GM12878 (cell line): ENCODE data around the gene CGREF1. TPM values are rescaled to one million over a fixed set of nuclear protein-coding genes. Genes with fewer than 3 reads are reported as not detected.

ENCODE experiments used
- ATAC-seq: fragments of 200-7000 bp; cut with Tn5 transposase; 3 replicates; pipeline ENCODE4 v1.9.1; 2020; ENCODE audit warnings: mild to moderate bottlenecking, moderate library complexity
- BruUV-seq: library from RNA; stranded (reverse); fragments of 400-500 nt; replicated peaks from 2 replicates; lab custom pipeline; 2021; lab: Mats Ljungman, UMichigan
- CTCF ChIA-PET: fragments of 300-600 bp; sonication (Branson Sonifier 250); formaldehyde crosslinking; extraction: SDS; loops from one replicate; lab custom pipeline; 2021; ENCODE audit warnings: inconsistent platforms; lab: Yijun Ruan, JAX
- POLR2A ChIA-PET: fragments of 350-600 bp; formaldehyde crosslinking; extraction: SDS; loops from one replicate; lab custom pipeline; 2021; ENCODE audit warnings: inconsistent platforms; lab: Charles Lee
- RAD21 ChIA-PET: fragments of 300-600 bp; sonication (Branson Sonifier 250); formaldehyde crosslinking; loops from one replicate; lab custom pipeline; 2023; ENCODE audit warnings: antibody characterized with exemption; ENCODE audit not compliant: unreplicated experiment; lab: Charles Lee
- SMC1A ChIA-PET: fragments of 300-600 bp; sonication (Branson Sonifier 250); formaldehyde crosslinking; loops from one replicate; lab custom pipeline; 2023; ENCODE audit not compliant: unreplicated experiment, uncharacterized antibody; lab: Charles Lee
- DNase-seq: peaks from one replicate; pipeline ENCODE4 v3.0.0-alpha.2; 2011; ENCODE audit warnings: low read depth, low spot score
- FAIRE-seq: peaks from 3 replicates; lab custom pipeline; 2011; peaks lifted over from hg19 to GRCh38; lab: Jason Lieb, UNC
- H2AFZ ChIP-seq: 2 replicates; pipeline ENCODE4 v1.6.0; 2011; ENCODE audit warnings: low read depth, low read length, control low read depth; ENCODE audit not compliant: control insufficient read depth
- H3K27ac ChIP-seq: 2 replicates; pipeline ENCODE4 v1.5.1; 2011; ENCODE audit warnings: control low read depth; ENCODE audit not compliant: control insufficient read depth, insufficient read depth
- H3K27me3 ChIP-seq, 2 experiments: replicated peaks in 1 of 2; 2 replicates each; pipeline versions ENCODE4 v1.6.0 to v1.6.1; 2011; ENCODE audit warnings: low read length in 1 of 2; ENCODE audit not compliant: control insufficient read depth in 2 of 2, insufficient read depth in 2 of 2
- H3K36me3 ChIP-seq, 2 experiments: 2 replicates each; pipeline ENCODE4 v1.5.1; 2011; ENCODE audit warnings: low read length in 1 of 2; ENCODE audit not compliant: control insufficient read depth in 2 of 2, insufficient read depth in 2 of 2
- H3K4me1 ChIP-seq: 2 replicates; pipeline ENCODE4 v1.6.1; 2011; ENCODE audit warnings: mild to moderate bottlenecking, low read length, moderate library complexity, mixed read lengths; ENCODE audit not compliant: control insufficient read depth, insufficient read depth
- H3K4me2 ChIP-seq: 2 replicates; pipeline ENCODE4 v1.6.0; 2011; ENCODE audit warnings: control low read depth; ENCODE audit not compliant: control insufficient read depth, insufficient read depth
- H3K4me3 ChIP-seq: fragments of 200-600 bp; sonication (generic); 2 replicates; pipeline ENCODE4 v1.5.1; 2016
- H3K79me2 ChIP-seq: 2 replicates; pipeline ENCODE4 v1.6.0; 2011; ENCODE audit warnings: low read length; ENCODE audit not compliant: control insufficient read depth, insufficient read depth
- H3K9ac ChIP-seq: 2 replicates; pipeline ENCODE4 v1.8.0; 2011; ENCODE audit warnings: low read length, control low read depth, mixed read lengths; ENCODE audit not compliant: control insufficient read depth, insufficient read depth
- H3K9me3 ChIP-seq: replicated peaks from 3 replicates; pipeline ENCODE4 v1.5.1; 2011; ENCODE audit warnings: mild to moderate bottlenecking, low read length; ENCODE audit not compliant: control insufficient read depth, insufficient read depth
- H4K20me1 ChIP-seq: 2 replicates; pipeline ENCODE4 v1.6.0; 2011; ENCODE audit not compliant: control insufficient read depth, insufficient read depth
- ASH2L ChIP-seq: fragments of 300-600, 200-600 bp; sonication (generic); IDR thresholded peaks from 2 replicates; pipeline ENCODE4 v1.6.1; 2017; ENCODE audit warnings: low read depth, mild to moderate bottlenecking, borderline replicate concordance
- DPF2 ChIP-seq: fragments of 450-650 bp; IDR thresholded peaks from 2 replicates; pipeline ENCODE4 v1.6.1; 2017; ENCODE audit warnings: mild to moderate bottlenecking
- HDAC2 ChIP-seq: fragments of 200-600 bp; sonication (generic); IDR thresholded peaks from 2 replicates; pipeline ENCODE4 v1.6.1; 2017
- MEF2A ChIP-seq: IDR thresholded peaks from 2 replicates; pipeline ENCODE4 v1.6.1; 2011; ENCODE audit warnings: low read depth, mild to moderate bottlenecking, low read length, moderate library complexity; ENCODE audit not compliant: insufficient read depth
- NR2F1 ChIP-seq: fragments of 450-650 bp; conservative IDR thresholded peaks from 2 replicates; pipeline ENCODE4 v1.6.1; 2017; ENCODE audit warnings: mild to moderate bottlenecking
- POLR2A ChIP-seq: IDR thresholded peaks from 2 replicates; pipeline ENCODE4 v1.6.1; 2011; ENCODE audit warnings: low read depth, mild to moderate bottlenecking, low read length
- SIN3A ChIP-seq: IDR thresholded peaks from 2 replicates; pipeline ENCODE4 v1.6.1; 2012; ENCODE audit warnings: low read depth, low read length, improper control_type of control experiment
- STAT3 ChIP-seq: IDR thresholded peaks from 2 replicates; pipeline ENCODE4 v1.6.1; 2011; ENCODE audit warnings: low read depth, low read length, improper control_type of control experiment
- ZNF24 ChIP-seq: fragments of 450-650 bp; IDR thresholded peaks from 2 replicates; pipeline ENCODE4 v1.6.1; 2017; ENCODE audit warnings: antibody characterized with exemption, mild to moderate bottlenecking
- ZZZ3 ChIP-seq: IDR thresholded peaks from 2 replicates; pipeline ENCODE4 v1.6.1; 2011; ENCODE audit warnings: low read depth; ENCODE audit not compliant: control insufficient read depth, insufficient read length
- WGBS: methylation state at CpG from one replicate; pipeline ENCODE4 v1.1.6; 2016; ENCODE audit warnings: low lambda C conversion rate; ENCODE audit not compliant: insufficient replicate concordance, insufficient coverage; ENCODE audit errors: missing lambda C conversion rate; 5-methylcytosine and 5-hydroxymethylcytosine counted together
- in situ Hi-C: fragments of 300-500 bp; cut with MboI; formaldehyde crosslinking; loops from 9 replicates; pipeline ENCODE4 v1.14.3; 2018; ENCODE audit warnings: mixed read lengths
- intact Hi-C: fragments of 100-400 bp; cut with micrococcal nuclease; formaldehyde crosslinking; loops from one replicate; pipeline ENCODE4 v1.14.2; 2022; ENCODE audit not compliant: unreplicated experiment
- polyA plus RNA-seq, 11 experiments: library from polyadenylated mRNA; depleted of rRNA in 4 of 11; unstranded in 6 of 11; stranded (reverse) in 5 of 11; fragments of >200 nt; fragmentation: Nextera tagmentation in 4 of 11; fragmentation: Illumina TruSeq in 1 of 11; extraction: Ambion mirVana in 4 of 11; extraction: Trizol in 1 of 11; gene quantifications; 1 replicate in 1 of 11; 2 replicates in 10 of 11; pipeline versions ENCODE4 v1.2.1 to v1.2.3, GENCODE V29; 2011 to 2016; ENCODE audit warnings: inconsistent platforms in 2 of 11, missing spikeins in 2 of 11, low read depth in 1 of 11
- total RNA-seq, 4 experiments: library from RNA; depleted of rRNA in 3 of 4; stranded (reverse); fragments of >200 nt in 3 of 4; fragmentation: Illumina TruSeq in 1 of 4; extraction: Trizol in 1 of 4; gene quantifications; 2 replicates each; pipeline versions ENCODE4 v1.2.1 to v1.2.3, GENCODE V29; 2013 to 2021

Gene CGREF1
- total and polyA plus RNA-seq, 10 of the 15 experiments (the other 5 are each of a cell fraction or from before 2014, with no cell fraction given), result 0.06 to 0.21 TPM; not detected in 8

DNA sequence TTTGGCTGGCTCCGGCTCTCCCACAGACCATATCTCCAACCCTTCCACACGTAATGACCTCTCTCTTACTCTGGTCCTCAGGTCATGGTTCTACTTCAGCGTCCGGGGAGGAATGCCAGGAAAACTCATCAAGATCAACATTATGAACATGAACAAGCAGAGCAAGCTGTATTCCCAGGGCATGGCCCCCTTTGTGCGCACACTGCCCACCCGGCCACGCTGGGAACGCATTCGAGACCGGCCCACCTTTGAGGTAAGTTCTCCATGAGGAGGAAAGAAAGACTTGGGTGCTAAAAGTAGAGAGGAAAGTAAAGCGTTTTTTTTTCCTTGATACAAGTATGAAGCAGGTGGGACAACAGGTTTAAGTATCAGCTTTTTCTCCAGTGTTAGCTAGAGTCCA is 65.6 kb downstream of the CGREF1 start:
- in situ Hi-C loops (no loop called here), intact Hi-C loops (loop anchor here (5.0 kb wide), 1 partner anchor 266 kb away; the partner anchor contains the start of gene CENPA)
- RAD21 ChIA-PET, result interaction anchor here (3.4 kb wide), 1 partner anchor 19 kb away, joined by 31 read pairs; the partner anchor contains the start of gene OST4
- FAIRE-seq (no peak), DNase-seq (no peak), ATAC-seq (no peak)
- POLR2A ChIA-PET, result interaction anchor here (0.5 to 8.9 kb wide), 3 partner anchors 16 to 296 kb away, joined by 5 to 139 read pairs (median 6); partner anchors contain the start of gene OST4
- no peaks in the 10 kb centered on the region for H3K27me3 ChIP-seq
- no peaks in the 10 kb centered on the region for H4K20me1 ChIP-seq
- no peak overlapping the region for H3K4me2 ChIP-seq
- no peak overlapping the region for H3K4me3 ChIP-seq
- H2AFZ ChIP-seq, result no peak overlapping the region
- H3K27ac ChIP-seq, result no peak overlapping the region
- SMC1A ChIA-PET, result interaction anchor here (1.0 to 1.8 kb wide), 2 partner anchors 9 to 29 kb away, joined by 3 to 5 read pairs; no protein-coding TSS in a partner anchor
- TF ChIP-seq HDAC2 (no peak), POLR2A (0 out of 2 replicates have a peak, but pooled peaks have one; percentile 9)
- 67% methylated on average over 11 of the region's 11 CpGs for WGBS
- H3K79me2 ChIP-seq, result 0 out of 2 replicates have a peak, but pooled peaks cover 1% of the 10 kb centered on the region
- H3K36me3 ChIP-seq, result peaks cover 3 to 23% of the 10 kb centered on the region in 2 experiments
- H3K9ac ChIP-seq, result no peak overlapping the region
- BruUV-seq, result TSS peak; percentile 51
- CTCF ChIA-PET, result interaction anchor here (2.9 kb wide), 1 partner anchor 11 kb away, joined by 7 read pairs; no protein-coding TSS in a partner anchor
- peaks cover 9% of the 10 kb centered on the region for H3K4me1 ChIP-seq
- H3K9me3 ChIP-seq, result no peaks in the 10 kb centered on the region

DNA sequence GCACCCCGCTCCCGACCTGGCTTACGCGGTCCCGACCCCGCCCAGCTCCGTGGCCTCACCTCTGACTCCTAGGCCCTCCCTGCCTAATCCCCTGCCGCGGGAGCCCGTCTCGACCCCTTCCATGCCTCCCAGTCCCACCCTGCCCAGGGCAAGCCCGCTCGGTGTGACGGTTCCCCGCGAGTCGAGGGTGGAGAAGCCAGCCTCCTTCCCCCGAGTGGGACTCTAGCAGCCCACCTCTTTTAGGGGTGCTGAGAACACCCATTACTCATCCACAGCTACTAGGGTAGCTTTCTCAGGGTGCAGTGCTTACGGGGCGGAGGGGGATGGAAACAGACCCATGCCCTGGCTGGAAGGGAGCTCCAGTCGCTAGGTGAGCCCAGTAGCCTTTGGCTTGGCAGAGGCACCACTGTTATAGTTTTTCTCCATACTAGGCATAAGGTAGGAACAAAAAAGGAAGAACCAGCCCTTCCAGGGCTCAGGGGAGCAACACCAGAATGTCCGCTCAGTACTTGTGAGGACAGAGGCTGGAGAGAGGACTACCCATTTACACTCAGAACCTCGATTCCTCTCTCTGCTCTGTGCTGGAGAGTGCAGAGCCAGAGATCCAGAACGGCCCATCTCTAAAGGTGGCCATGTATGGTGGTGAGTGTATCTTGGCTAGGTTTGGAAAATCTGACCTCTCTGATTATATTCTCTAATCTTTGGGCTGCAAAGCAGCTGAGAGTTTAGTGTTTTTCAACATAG is 66.9 kb downstream of the CGREF1 start:
- Histone ChIP-seq H3K9me3 (no peaks in the 10 kb centered on the region), H3K4me1 (peaks cover 9% of the 10 kb centered on the region), H3K4me3 (peak overlapping the region; percentile 99), H3K79me2 (0 out of 2 replicates have a peak, but pooled peaks cover 1% of the 10 kb centered on the region), H3K9ac (peak overlapping the region; percentile 63), H4K20me1 (no peaks in the 10 kb centered on the region), H3K4me2 (peak overlapping the region; percentile 75), H2AFZ (no peak overlapping the region; the same call in none of the 2 replicates), H3K36me3 (peaks cover 3 to 20% of the 10 kb centered on the region in 2 experiments), H3K27ac (0 out of 2 replicates have a peak overlapping the region, but pooled peaks have one; percentile 22), H3K27me3 (no peaks in the 10 kb centered on the region)
- DNase-seq (no peak), FAIRE-seq (no peak), ATAC-seq (no peak; the same call in 2 of the 3 replicates)
- CTCF ChIA-PET, result interaction anchor here (0.7 to 3.5 kb wide), 13 partner anchors 11 to 228 kb away, joined by 3 to 28 read pairs (median 9); partner anchors contain the start of genes KHK, PREB and TMEM214
- no TSS peak for BruUV-seq
- SMC1A ChIA-PET, result interaction anchor here (0.6 to 3.1 kb wide), 12 partner anchors 9 to 378 kb away, joined by 3 to 33 read pairs (median 5); partner anchors contain the start of genes OST4 and TMEM214
- RAD21 ChIA-PET, result interaction anchor here (0.8 to 3.4 kb wide), 14 partner anchors 11 to 90 kb away, joined by 3 to 31 read pairs (median 5); partner anchors contain the start of genes KHK, OST4 and PREB
- intact Hi-C loops (loop anchor here (5.0 kb wide), 1 partner anchor 265 kb away; the partner anchor contains the start of gene CENPA), in situ Hi-C loops (no loop called here)
- no peak for TF ChIP-seq NR2F1
- no peak for TF ChIP-seq DPF2
- TF ChIP-seq SIN3A, result no peak
- no peak for TF ChIP-seq ZZZ3
- TF ChIP-seq ZNF24, result no peak
- TF ChIP-seq MEF2A, result no peak
- TF ChIP-seq STAT3, result no peak
- TF ChIP-seq POLR2A, result no peak
- TF ChIP-seq ASH2L, result no peak
- POLR2A ChIA-PET, result interaction anchor here (1.1 to 8.9 kb wide), 9 partner anchors 8 to 70 kb away, joined by 3 to 139 read pairs (median 15); partner anchors contain the start of genes KHK and OST4
- WGBS, result 9% methylated on average over 22 of the region's 24 CpGs
